Liver (tissue), 9 donors: ENCODE data around the gene MEGF6. TPM values are rescaled to one million over a fixed set of nuclear protein-coding genes. Genes with fewer than 3 reads are reported as not detected.

Experiments used
- DNase-seq: peaks from one replicate; pipeline ENCODE4 v3.0.0-alpha.2; 2017; ENCODE audit warnings: low spot score
- H3K27ac ChIP-seq, 2 donors: one replicate each; pipeline ENCODE4 v1.7.0; 2013; ENCODE audit warnings: inconsistent platforms in 2 of 2, low read length in 2 of 2, control low read depth in 1 of 2, low read depth in 1 of 2, mild to moderate bottlenecking in 1 of 2
- H3K27me3 ChIP-seq, 4 donors: one replicate each; pipeline versions ENCODE4 v1.6.1 to v1.7.0; 2013; ENCODE audit warnings: low read length in 3 of 4, inconsistent platforms in 1 of 4, mild to moderate bottlenecking in 1 of 4, moderate library complexity in 1 of 4; ENCODE audit not compliant: control insufficient read depth in 4 of 4, insufficient read depth in 4 of 4
- H3K36me3 ChIP-seq, 4 donors: one replicate each; pipeline versions ENCODE4 v1.6.1 to v1.7.0; 2013; ENCODE audit warnings: low read length in 3 of 4, mild to moderate bottlenecking in 3 of 4, low read depth in 1 of 4, moderate library complexity in 1 of 4; ENCODE audit not compliant: control insufficient read depth in 4 of 4, insufficient read depth in 3 of 4
- H3K4me1 ChIP-seq, 4 donors: one replicate each; pipeline versions ENCODE4 v1.6.1 to v1.7.0; 2013; ENCODE audit warnings: low read length in 3 of 4, mild to moderate bottlenecking in 3 of 4, moderate library complexity in 1 of 4; ENCODE audit not compliant: control insufficient read depth in 4 of 4, insufficient read depth in 4 of 4
- H3K4me3 ChIP-seq, 3 donors: one replicate each; pipeline versions ENCODE4 v1.6.1 to v1.7.0; 2013; ENCODE audit warnings: low read length in 3 of 3, control low read depth in 1 of 3, low read depth in 1 of 3, mild to moderate bottlenecking in 1 of 3
- H3K9ac ChIP-seq, 2 donors: one replicate each; pipeline ENCODE4 v1.7.0; 2013; ENCODE audit warnings: low read length in 2 of 2, mild to moderate bottlenecking in 2 of 2, moderate library complexity in 2 of 2, control low read depth in 1 of 2, low read depth in 1 of 2
- H3K9me3 ChIP-seq, 4 donors: one replicate each; pipeline versions ENCODE4 v1.6.1 to v1.7.0; 2013; ENCODE audit warnings: low read length in 3 of 4; ENCODE audit not compliant: control insufficient read depth in 4 of 4
- EGR1 ChIP-seq, 2 donors: IDR thresholded peaks; 2 replicates each; pipeline ENCODE4 v1.6.1; 2016 to 2018; ENCODE audit warnings: antibody characterized with exemption in 2 of 2, low read depth in 2 of 2
- FOXA1 ChIP-seq: IDR thresholded peaks from 2 replicates; pipeline ENCODE4 v1.6.1; 2016; ENCODE audit warnings: antibody characterized with exemption
- GABPA ChIP-seq, 2 donors: IDR thresholded peaks in 1 of 2; conservative IDR thresholded peaks in 1 of 2; 2 replicates each; pipeline ENCODE4 v1.6.1; 2016; ENCODE audit warnings: antibody characterized with exemption in 2 of 2, mild to moderate bottlenecking in 1 of 2, moderate library complexity in 1 of 2
- HNF4A ChIP-seq, 2 donors: conservative IDR thresholded peaks; 2 replicates each; pipeline ENCODE4 v1.6.1; 2016; ENCODE audit warnings: antibody characterized with exemption in 2 of 2, mild to moderate bottlenecking in 2 of 2
- HNF4G ChIP-seq: IDR thresholded peaks from 2 replicates; pipeline ENCODE4 v1.6.1; 2016; ENCODE audit warnings: antibody characterized with exemption
- JUND ChIP-seq, 2 donors: IDR thresholded peaks; 2 replicates each; pipeline ENCODE4 v1.6.1; 2016; ENCODE audit warnings: antibody characterized with exemption in 2 of 2
- MAX ChIP-seq: IDR thresholded peaks from 2 replicates; pipeline ENCODE4 v1.6.1; 2016; ENCODE audit warnings: antibody characterized with exemption
- NR2F2 ChIP-seq: IDR thresholded peaks from 2 replicates; pipeline ENCODE4 v1.6.1; 2016; ENCODE audit warnings: antibody characterized with exemption
- RXRA ChIP-seq, 2 donors: IDR thresholded peaks; 2 replicates each; pipeline ENCODE4 v1.6.1; 2017 to 2018; ENCODE audit warnings: antibody characterized with exemption in 2 of 2, mild to moderate bottlenecking in 1 of 2
- SP1 ChIP-seq: IDR thresholded peaks from 2 replicates; pipeline ENCODE4 v1.6.1; 2018; ENCODE audit warnings: antibody characterized with exemption, mild to moderate bottlenecking
- YY1 ChIP-seq: IDR thresholded peaks from 2 replicates; pipeline ENCODE4 v1.6.1; 2016; ENCODE audit warnings: antibody characterized with exemption, mild to moderate bottlenecking
- WGBS: extraction: QIAGEN DNeasy Blood & Tissue Kit; methylation state at CpG from one replicate; pipeline ENCODE4 v1.1.7; 2013; 5-methylcytosine and 5-hydroxymethylcytosine counted together
- polyA plus RNA-seq, 2 donors: library from polyadenylated mRNA; stranded (reverse) in 1 of 2; unstranded in 1 of 2; fragments of 200-250 nt in 1 of 2; fragments of >200 nt in 1 of 2; fragmentation: Nextera tagmentation in 1 of 2; extraction: Ambion mirVana in 1 of 2; gene quantifications; one replicate each; pipeline versions ENCODE4 v1.2.1 to v1.2.3, GENCODE V29; 2013 to 2015
- total RNA-seq, 2 donors: library from RNA; depleted of rRNA; stranded (reverse); fragments of >200 nt; gene quantifications; one replicate each; pipeline ENCODE4 v1.2.3, GENCODE V29; 2014
- TF ChIP-seq, protein P1 (sequence below): IDR thresholded peaks from 2 replicates; pipeline ENCODE4 v1.6.1; 2016; ENCODE audit warnings: antibody characterized with exemption
- TF ChIP-seq, protein P2 (sequence below): fragments of 150-350 bp; IDR thresholded peaks from 2 replicates; pipeline ENCODE4 v1.5.1; 2017; ENCODE audit warnings: improper control_type of control experiment, low read depth, low read length; ENCODE audit not compliant: missing input control
- TF ChIP-seq, protein P3 (sequence below): IDR thresholded peaks from 2 replicates; pipeline ENCODE4 v1.6.1; 2016; ENCODE audit warnings: antibody characterized with exemption
- donor health status: healthy.
- donor health status: healthy.
- donor health status: healthy.
- donor health status: healthy.
- donor health status: healthy.

The MEGF6 gene
- total and polyA plus RNA-seq, 4 donors = 1.3 to 11.0 (median 4.0) TPM

- WGBS = 79% methylated on average over 20 of the region's 20 CpGs
- Histone ChIP-seq H3K4me1 (no peaks in the 10 kb centered on the region), H3K27me3 (no peaks in the 10 kb centered on the region), H3K36me3 (no peaks in the 10 kb centered on the region), H3K9ac (no peak overlapping the region), H3K4me3 (no peak overlapping the region), H3K9me3 (no peaks in the 10 kb centered on the region), H3K27ac (no peak overlapping the region)
- TF ChIP-seq SP1 (no peak), HNF4G (no peak), FOXA1 (no peak), EGR1 (IDR thresholded peaks at IDR 0.05; ENCODE audit: low read depth in 2 of 2) (no peak), YY1 (no peak), NR2F2 (no peak)
- TF ChIP-seq, protein P1, sequence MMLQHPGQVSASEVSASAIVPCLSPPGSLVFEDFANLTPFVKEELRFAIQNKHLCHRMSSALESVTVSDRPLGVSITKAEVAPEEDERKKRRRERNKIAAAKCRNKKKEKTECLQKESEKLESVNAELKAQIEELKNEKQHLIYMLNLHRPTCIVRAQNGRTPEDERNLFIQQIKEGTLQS = no peak
- TF ChIP-seq, protein P2, sequence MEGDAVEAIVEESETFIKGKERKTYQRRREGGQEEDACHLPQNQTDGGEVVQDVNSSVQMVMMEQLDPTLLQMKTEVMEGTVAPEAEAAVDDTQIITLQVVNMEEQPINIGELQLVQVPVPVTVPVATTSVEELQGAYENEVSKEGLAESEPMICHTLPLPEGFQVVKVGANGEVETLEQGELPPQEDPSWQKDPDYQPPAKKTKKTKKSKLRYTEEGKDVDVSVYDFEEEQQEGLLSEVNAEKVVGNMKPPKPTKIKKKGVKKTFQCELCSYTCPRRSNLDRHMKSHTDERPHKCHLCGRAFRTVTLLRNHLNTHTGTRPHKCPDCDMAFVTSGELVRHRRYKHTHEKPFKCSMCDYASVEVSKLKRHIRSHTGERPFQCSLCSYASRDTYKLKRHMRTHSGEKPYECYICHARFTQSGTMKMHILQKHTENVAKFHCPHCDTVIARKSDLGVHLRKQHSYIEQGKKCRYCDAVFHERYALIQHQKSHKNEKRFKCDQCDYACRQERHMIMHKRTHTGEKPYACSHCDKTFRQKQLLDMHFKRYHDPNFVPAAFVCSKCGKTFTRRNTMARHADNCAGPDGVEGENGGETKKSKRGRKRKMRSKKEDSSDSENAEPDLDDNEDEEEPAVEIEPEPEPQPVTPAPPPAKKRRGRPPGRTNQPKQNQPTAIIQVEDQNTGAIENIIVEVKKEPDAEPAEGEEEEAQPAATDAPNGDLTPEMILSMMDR = no peak
- no peak for DNase-seq
Measured at GRCh38 chr1:3558036-3558726, 53.1 kb downstream of the MEGF6 start.

- Histone ChIP-seq H3K36me3 (no peaks in the 10 kb centered on the region), H3K4me1 (no peaks in the 10 kb centered on the region), H3K9me3 (no peaks in the 10 kb centered on the region), H3K9ac (no peak overlapping the region), H3K27me3 (no peaks in the 10 kb centered on the region), H3K4me3 (no peak overlapping the region), H3K27ac (no peak overlapping the region)
- no peak for TF ChIP-seq RXRA (IDR thresholded peaks at IDR 0.05)
- TF ChIP-seq NR2F2 = no peak
- TF ChIP-seq, protein P3, sequence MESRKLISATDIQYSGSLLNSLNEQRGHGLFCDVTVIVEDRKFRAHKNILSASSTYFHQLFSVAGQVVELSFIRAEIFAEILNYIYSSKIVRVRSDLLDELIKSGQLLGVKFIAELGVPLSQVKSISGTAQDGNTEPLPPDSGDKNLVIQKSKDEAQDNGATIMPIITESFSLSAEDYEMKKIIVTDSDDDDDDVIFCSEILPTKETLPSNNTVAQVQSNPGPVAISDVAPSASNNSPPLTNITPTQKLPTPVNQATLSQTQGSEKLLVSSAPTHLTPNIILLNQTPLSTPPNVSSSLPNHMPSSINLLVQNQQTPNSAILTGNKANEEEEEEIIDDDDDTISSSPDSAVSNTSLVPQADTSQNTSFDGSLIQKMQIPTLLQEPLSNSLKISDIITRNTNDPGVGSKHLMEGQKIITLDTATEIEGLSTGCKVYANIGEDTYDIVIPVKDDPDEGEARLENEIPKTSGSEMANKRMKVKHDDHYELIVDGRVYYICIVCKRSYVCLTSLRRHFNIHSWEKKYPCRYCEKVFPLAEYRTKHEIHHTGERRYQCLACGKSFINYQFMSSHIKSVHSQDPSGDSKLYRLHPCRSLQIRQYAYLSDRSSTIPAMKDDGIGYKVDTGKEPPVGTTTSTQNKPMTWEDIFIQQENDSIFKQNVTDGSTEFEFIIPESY = no peak
- no peak for TF ChIP-seq HNF4G
- no peak for TF ChIP-seq YY1
- TF ChIP-seq HNF4A (conservative IDR thresholded peaks at IDR 0.05) = no peak
- TF ChIP-seq JUND (IDR thresholded peaks at IDR 0.05) = no peak
- no peak for TF ChIP-seq MAX
- no peak for TF ChIP-seq EGR1 (IDR thresholded peaks at IDR 0.05; ENCODE audit: low read depth in 2 of 2)
- TF ChIP-seq, protein P2 = no peak
- no peak for TF ChIP-seq GABPA (IDR thresholded peaks at IDR 0.05 in 1 of 2, conservative IDR thresholded peaks at IDR 0.05 in 1 of 2)
- DNase-seq = no peak
- 88% methylated on average over 18 of the region's 18 CpGs for WGBS
Measured at GRCh38 chr1:3557366-3557765, 53.9 kb downstream of the MEGF6 start.
